NOMO-1 treated with dmso at 0.1 percent for 144 hours (cell line): ENCODE measurements around the gene SNX32.

Experiments used
- DNase-seq: peaks from one replicate; lab custom pipeline; 2025; ENCODE audit not compliant: unreplicated experiment; lab: John Stamatoyannopoulos, UW

SNX32 gene

GRCh38 chr11:65796726-65797601, 36.8 kb upstream of the SNX32 start:
- no peak for DNase-seq

- DNase-seq: no peak
Measured at GRCh38 chr11:65797711-65798110, 36.1 kb upstream of the SNX32 start.

GRCh38 chr11:65798882-65799281, 34.9 kb upstream of the SNX32 start:
- DNase-seq: no peak

GRCh38 chr11:65801153-65801987, 32.4 kb upstream of the SNX32 start:
- DNase-seq: no peak

GRCh38 chr11:65802841-65803240, 30.9 kb upstream of the SNX32 start:
- DNase-seq: no peak

GRCh38 chr11:65803797-65804492, 29.8 kb upstream of the SNX32 start:
- no peak for DNase-seq

- no peak for DNase-seq
Measured at GRCh38 chr11:65806979-65807378, 26.8 kb upstream of the SNX32 start.

- no peak for DNase-seq
Measured at GRCh38 chr11:65808744-65809341, 24.9 kb upstream of the SNX32 start.

- no peak for DNase-seq
Measured at GRCh38 chr11:65809496-65809895, 24.3 kb upstream of the SNX32 start.

- DNase-seq: peak; percentile 26
Measured at GRCh38 chr11:65810046-65810868, 23.5 kb upstream of the SNX32 start.

GRCh38 chr11:65811764-65812475, 21.8 kb upstream of the SNX32 start:
- no peak for DNase-seq

- peak; percentile 75 for DNase-seq
Measured at GRCh38 chr11:65814131-65814985, 19.4 kb upstream of the SNX32 start.

- DNase-seq: no peak
Measured at GRCh38 chr11:65814986-65815565, 18.7 kb upstream of the SNX32 start.

- no peak for DNase-seq
Measured at GRCh38 chr11:65816696-65817095, 17.1 kb upstream of the SNX32 start.

GRCh38 chr11:65817312-65817834, 16.4 kb upstream of the SNX32 start:
- DNase-seq: no peak

- DNase-seq: peak; percentile 86
Measured at GRCh38 chr11:65817835-65818680, 15.7 kb upstream of the SNX32 start.

- DNase-seq: no peak
Measured at GRCh38 chr11:65821107-65821506, 12.7 kb upstream of the SNX32 start.
